Measurements from ENCODE around the gene ANXA10.

ANXA10 gene

GRCh38 chr4:168167714-168168284, 75.5 kb downstream of the ANXA10 start:
- no peak overlapping the region for H3K9ac ChIP-seq (ENCODE audit: low read depth, low read length, poor library complexity, severe bottlenecking)
- no peak overlapping the region for H2AFZ ChIP-seq (ENCODE audit: low read length)
- H3K9me2 ChIP-seq (replicated peaks; ENCODE audit: low read depth, low read length), result no peaks in the 10 kb centered on the region

GRCh38 chr4:168174308-168174707, 82.0 kb downstream of the ANXA10 start:
- Histone ChIP-seq H3K36me3 (ENCODE audit: insufficient read depth, low read length) (no peaks in the 10 kb centered on the region), H3K9me2 (replicated peaks; ENCODE audit: low read depth, low read length) (no peaks in the 10 kb centered on the region), H3K27me3 (ENCODE audit: insufficient read depth, low read length, poor library complexity, severe bottlenecking) (no peaks in the 10 kb centered on the region), H3K79me2 (ENCODE audit: insufficient read depth, low read length) (no peaks in the 10 kb centered on the region), H3K9me3 (ENCODE audit: insufficient read depth, low read depth, low read length) (no peaks in the 10 kb centered on the region), H4K20me1 (ENCODE audit: insufficient read depth, low read length, poor library complexity, severe bottlenecking) (no peaks in the 10 kb centered on the region), H3K4me2 (ENCODE audit: low read depth, low read length, poor library complexity, severe bottlenecking) (no peak overlapping the region), H3K9ac (ENCODE audit: low read depth, low read length, poor library complexity, severe bottlenecking) (no peak overlapping the region), H2AFZ (ENCODE audit: low read length) (no peak overlapping the region), H3F3A (ENCODE audit: low read depth) (no peaks in the 10 kb centered on the region), H3K4me3 (ENCODE audit: low read length, poor library complexity, severe bottlenecking) (no peak overlapping the region), H3K4me1 (ENCODE audit: insufficient read depth, low read length, poor library complexity, severe bottlenecking) (no peaks in the 10 kb centered on the region)
- no peak for TF ChIP-seq EZH2phosphoT487 (IDR thresholded peaks at IDR 0.05; ENCODE audit: borderline replicate concordance)
- TF ChIP-seq, protein P1, sequence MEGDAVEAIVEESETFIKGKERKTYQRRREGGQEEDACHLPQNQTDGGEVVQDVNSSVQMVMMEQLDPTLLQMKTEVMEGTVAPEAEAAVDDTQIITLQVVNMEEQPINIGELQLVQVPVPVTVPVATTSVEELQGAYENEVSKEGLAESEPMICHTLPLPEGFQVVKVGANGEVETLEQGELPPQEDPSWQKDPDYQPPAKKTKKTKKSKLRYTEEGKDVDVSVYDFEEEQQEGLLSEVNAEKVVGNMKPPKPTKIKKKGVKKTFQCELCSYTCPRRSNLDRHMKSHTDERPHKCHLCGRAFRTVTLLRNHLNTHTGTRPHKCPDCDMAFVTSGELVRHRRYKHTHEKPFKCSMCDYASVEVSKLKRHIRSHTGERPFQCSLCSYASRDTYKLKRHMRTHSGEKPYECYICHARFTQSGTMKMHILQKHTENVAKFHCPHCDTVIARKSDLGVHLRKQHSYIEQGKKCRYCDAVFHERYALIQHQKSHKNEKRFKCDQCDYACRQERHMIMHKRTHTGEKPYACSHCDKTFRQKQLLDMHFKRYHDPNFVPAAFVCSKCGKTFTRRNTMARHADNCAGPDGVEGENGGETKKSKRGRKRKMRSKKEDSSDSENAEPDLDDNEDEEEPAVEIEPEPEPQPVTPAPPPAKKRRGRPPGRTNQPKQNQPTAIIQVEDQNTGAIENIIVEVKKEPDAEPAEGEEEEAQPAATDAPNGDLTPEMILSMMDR (conservative IDR thresholded peaks at IDR 0.05; ENCODE audit: low read length), result no peak

More at GRCh38 chr4:168167714-168168284, 75.5 kb downstream of the ANXA10 start:
- Histone ChIP-seq H3K4me1 (ENCODE audit: insufficient read depth, low read length, poor library complexity, severe bottlenecking) (no peaks in the 10 kb centered on the region), H3K79me2 (ENCODE audit: insufficient read depth, low read length) (no peaks in the 10 kb centered on the region), H4K20me1 (ENCODE audit: insufficient read depth, low read length, poor library complexity, severe bottlenecking) (no peaks in the 10 kb centered on the region), H3K4me3 (ENCODE audit: low read length, poor library complexity, severe bottlenecking) (no peak overlapping the region), H3F3A (ENCODE audit: low read depth) (no peaks in the 10 kb centered on the region), H3K36me3 (ENCODE audit: insufficient read depth, low read length) (no peaks in the 10 kb centered on the region), H3K27me3 (ENCODE audit: insufficient read depth, low read length, poor library complexity, severe bottlenecking) (no peaks in the 10 kb centered on the region), H3K4me2 (ENCODE audit: low read depth, low read length, poor library complexity, severe bottlenecking) (no peak overlapping the region), H3K9me3 (ENCODE audit: insufficient read depth, low read depth, low read length) (no peaks in the 10 kb centered on the region)
- no peak for TF ChIP-seq EZH2phosphoT487 (IDR thresholded peaks at IDR 0.05; ENCODE audit: borderline replicate concordance)
- TF ChIP-seq, protein P1 (conservative IDR thresholded peaks at IDR 0.05; ENCODE audit: low read length), result no peak

GRCh38 chr4:168177546-168178149, 85.3 kb downstream of the ANXA10 start:
- no peaks in the 10 kb centered on the region for H3K9me3 ChIP-seq (ENCODE audit: insufficient read depth, low read depth, low read length)
- no peak overlapping the region for H2AFZ ChIP-seq (ENCODE audit: low read length)
- H3K9ac ChIP-seq (ENCODE audit: low read depth, low read length, poor library complexity, severe bottlenecking), result no peak overlapping the region
- no peaks in the 10 kb centered on the region for H3F3A ChIP-seq (ENCODE audit: low read depth)
- H3K27me3 ChIP-seq (ENCODE audit: insufficient read depth, low read length, poor library complexity, severe bottlenecking), result no peaks in the 10 kb centered on the region
- H4K20me1 ChIP-seq (ENCODE audit: insufficient read depth, low read length, poor library complexity, severe bottlenecking), result no peaks in the 10 kb centered on the region
- H3K79me2 ChIP-seq (ENCODE audit: insufficient read depth, low read length), result no peaks in the 10 kb centered on the region
- no peak overlapping the region for H3K4me2 ChIP-seq (ENCODE audit: low read depth, low read length, poor library complexity, severe bottlenecking)
- no peaks in the 10 kb centered on the region for H3K4me1 ChIP-seq (ENCODE audit: insufficient read depth, low read length, poor library complexity, severe bottlenecking)
- no peaks in the 10 kb centered on the region for H3K36me3 ChIP-seq (ENCODE audit: insufficient read depth, low read length)
- H3K9me2 ChIP-seq (replicated peaks; ENCODE audit: low read depth, low read length), result no peaks in the 10 kb centered on the region
- H3K4me3 ChIP-seq (ENCODE audit: low read length, poor library complexity, severe bottlenecking), result no peak overlapping the region
- no peak for TF ChIP-seq EZH2phosphoT487 (IDR thresholded peaks at IDR 0.05; ENCODE audit: borderline replicate concordance)
- TF ChIP-seq, protein P1 (conservative IDR thresholded peaks at IDR 0.05; ENCODE audit: low read length), result no peak

Measured in Loucy (cell line).